Activated CD4-positive, alpha-beta T cell treated with anti-CD3 and anti-CD28 coated beads, Interleukin-2, amount 10 ng/mL, durations not matched to agents 7 days and 5 days (primary cell): ENCODE data around the gene FBXO40. TPM values are rescaled to one million over a fixed set of nuclear protein-coding genes. Genes with fewer than 3 reads are reported as not detected.

ENCODE experiments used
- CTCF ChIA-PET: fragments of 350-600 bp; sonication (Branson Sonifier 250); formaldehyde crosslinking; loops from one replicate; lab custom pipeline; 2021; ENCODE audit warnings: antibody characterized with exemption; lab: Charles Lee
- POLR2A ChIA-PET: fragments of 350-600 bp; sonication (Branson Sonifier 250); formaldehyde crosslinking; loops from one replicate; lab custom pipeline; 2021; ENCODE audit warnings: antibody characterized with exemption; lab: Charles Lee
- DNase-seq: peaks from one replicate; pipeline ENCODE4 v3.0.0-alpha.2; 2020
- H3K27ac Mint-ChIP-seq: one replicate; pipeline ENCODE4 v1.8.0; 2021; ENCODE audit warnings: mild to moderate bottlenecking, moderate library complexity, mixed read lengths
- H3K27me3 Mint-ChIP-seq: one replicate; pipeline ENCODE4 v1.8.0; 2021; ENCODE audit warnings: mixed read lengths
- H3K36me3 Mint-ChIP-seq: one replicate; pipeline ENCODE4 v1.8.0; 2021; ENCODE audit warnings: low read depth, mixed read lengths
- H3K4me1 Mint-ChIP-seq: one replicate; pipeline ENCODE4 v1.8.0; 2021; ENCODE audit warnings: mixed read lengths
- H3K4me3 Mint-ChIP-seq: one replicate; pipeline ENCODE4 v1.8.0; 2021; ENCODE audit warnings: mild to moderate bottlenecking, moderate library complexity, mixed read lengths
- H3K9me3 Mint-ChIP-seq: one replicate; pipeline ENCODE4 v1.8.0; 2021; ENCODE audit warnings: mixed read lengths
- total RNA-seq, 2 experiments: library from RNA; stranded (reverse); gene quantifications; one replicate each; pipeline ENCODE4 v1.2.3, GENCODE V29; 2021

The FBXO40 gene, protein sequence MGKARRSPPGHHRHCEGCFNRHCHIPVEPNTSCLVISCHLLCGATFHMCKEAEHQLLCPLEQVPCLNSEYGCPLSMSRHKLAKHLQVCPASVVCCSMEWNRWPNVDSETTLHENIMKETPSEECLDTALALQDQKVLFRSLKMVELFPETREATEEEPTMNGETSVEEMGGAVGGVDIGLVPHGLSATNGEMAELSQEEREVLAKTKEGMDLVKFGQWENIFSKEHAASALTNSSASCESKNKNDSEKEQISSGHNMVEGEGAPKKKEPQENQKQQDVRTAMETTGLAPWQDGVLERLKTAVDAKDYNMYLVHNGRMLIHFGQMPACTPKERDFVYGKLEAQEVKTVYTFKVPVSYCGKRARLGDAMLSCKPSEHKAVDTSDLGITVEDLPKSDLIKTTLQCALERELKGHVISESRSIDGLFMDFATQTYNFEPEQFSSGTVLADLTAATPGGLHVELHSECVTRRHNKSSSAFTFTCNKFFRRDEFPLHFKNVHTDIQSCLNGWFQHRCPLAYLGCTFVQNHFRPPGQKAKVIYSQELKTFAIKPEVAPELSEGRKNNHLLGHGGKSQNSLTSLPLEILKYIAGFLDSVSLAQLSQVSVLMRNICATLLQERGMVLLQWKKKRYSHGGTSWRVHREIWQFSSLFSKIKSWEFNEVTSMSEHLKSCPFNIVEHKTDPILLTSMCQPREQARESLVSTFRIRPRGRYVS
- total RNA-seq = not detected

DNA sequence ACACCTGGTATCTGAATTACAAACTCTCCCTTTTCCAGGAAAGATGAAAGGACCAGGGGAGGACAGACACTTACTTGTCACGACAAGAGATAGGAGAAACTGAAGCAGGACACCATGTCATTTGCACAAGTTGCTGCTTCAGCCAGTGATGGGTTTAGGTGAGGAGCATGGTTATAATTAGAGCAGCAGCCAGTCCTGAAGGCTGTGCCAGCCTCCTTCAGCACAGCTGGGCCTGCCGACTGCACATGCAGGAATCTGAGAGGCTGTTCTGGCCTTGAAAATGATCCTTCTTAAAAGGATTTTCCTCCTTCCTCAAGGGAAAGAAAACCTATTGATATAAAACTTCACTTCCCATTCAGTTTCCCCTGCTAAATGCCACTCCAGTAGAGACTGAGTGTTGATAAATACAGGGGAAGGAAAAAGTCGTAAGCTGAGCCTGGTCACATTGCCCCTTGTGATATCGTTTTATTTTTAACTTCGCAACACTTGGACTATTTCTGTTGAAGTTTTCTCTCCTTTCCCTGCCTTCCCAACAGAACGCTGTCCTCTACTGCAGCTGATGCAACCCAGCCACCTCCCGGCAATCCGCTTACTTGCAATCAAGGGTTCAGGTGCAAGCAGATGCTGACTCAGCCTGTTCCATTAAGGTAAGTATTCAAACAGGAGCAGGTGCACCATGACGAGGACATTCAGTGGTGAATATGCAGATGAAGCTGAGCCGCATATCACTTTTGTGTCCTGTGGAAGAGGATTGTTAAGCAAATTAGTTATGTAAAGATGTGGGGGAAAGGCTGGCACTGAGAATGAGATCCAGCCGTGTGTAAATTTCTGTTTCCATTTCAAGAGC, at the start of gene FBXO40:
TSS of gene FBXO40 (plus strand) at position 524 of the 847 bp plus-strand sequence. CDS start 27,197 bp downstream, outside the sequence.
- Mint-ChIP-seq H3K36me3 (no peaks in the 10 kb centered on the region), H3K27me3 (peaks cover 2% of the 10 kb centered on the region), H3K4me3 (no peak within 1 kb of the TSS), H3K4me1 (no peaks in the 10 kb centered on the region), H3K9me3 (no peaks in the 10 kb centered on the region), H3K27ac (no peak within 1 kb of the TSS)
- no peak for DNase-seq
- ChIA-PET POLR2A (no interaction called here), CTCF (interaction anchor here (0.6 kb wide), 2 partner anchors 12 to 40 kb away, joined by 3 to 5 read pairs; no protein-coding TSS in a partner anchor)

- H3K4me3 Mint-ChIP-seq = peak overlapping the region; percentile 93
- peaks cover 45% of the 10 kb centered on the region for H3K4me1 Mint-ChIP-seq
- peak overlapping the region; percentile 94 for H3K27ac Mint-ChIP-seq
- ChIA-PET CTCF (interaction anchor here (0.6 to 2.2 kb wide), 5 partner anchors 19 to 1358 kb away, joined by 3 to 5 read pairs (median 3); no protein-coding TSS in a partner anchor), POLR2A (interaction anchor here (0.6 kb wide), 1 partner anchor 116 kb away, joined by 3 read pairs; the partner anchor contains the start of gene HCLS1)
- H3K36me3 Mint-ChIP-seq = peaks cover 31% of the 10 kb centered on the region
- peak; percentile 27 for DNase-seq
- H3K9me3 Mint-ChIP-seq = no peaks in the 10 kb centered on the region
- H3K27me3 Mint-ChIP-seq = no peaks in the 10 kb centered on the region
Measured at GRCh38 chr3:121545049-121545573, 48.1 kb upstream of the FBXO40 start.

GRCh38 chr3:121545574-121546455, 47.4 kb upstream of the FBXO40 start, which contains the start of gene POLQ:
TSS of gene POLQ (minus strand) at chr3:121545988. CDS start at chr3:121545877, 111 bp downstream.
- Mint-ChIP-seq H3K4me1 (peaks cover 45% of the 10 kb centered on the region), H3K36me3 (peaks cover 28% of the 10 kb centered on the region), H3K27ac (peak within 1 kb of the TSS; percentile 94), H3K9me3 (no peaks in the 10 kb centered on the region), H3K27me3 (no peaks in the 10 kb centered on the region), H3K4me3 (peak within 1 kb of the TSS; percentile 93)
- ChIA-PET POLR2A (interaction anchor here (0.6 to 0.7 kb wide), 2 partner anchors 43 to 115 kb away, joined by 3 read pairs; partner anchors contain the start of gene HCLS1), CTCF (interaction anchor here (0.6 to 2.2 kb wide), 16 partner anchors 11 to 1357 kb away, joined by 3 to 9 read pairs (median 4); partner anchors contain the start of gene PARP14)
- DNase-seq = peak; percentile 93

DNA sequence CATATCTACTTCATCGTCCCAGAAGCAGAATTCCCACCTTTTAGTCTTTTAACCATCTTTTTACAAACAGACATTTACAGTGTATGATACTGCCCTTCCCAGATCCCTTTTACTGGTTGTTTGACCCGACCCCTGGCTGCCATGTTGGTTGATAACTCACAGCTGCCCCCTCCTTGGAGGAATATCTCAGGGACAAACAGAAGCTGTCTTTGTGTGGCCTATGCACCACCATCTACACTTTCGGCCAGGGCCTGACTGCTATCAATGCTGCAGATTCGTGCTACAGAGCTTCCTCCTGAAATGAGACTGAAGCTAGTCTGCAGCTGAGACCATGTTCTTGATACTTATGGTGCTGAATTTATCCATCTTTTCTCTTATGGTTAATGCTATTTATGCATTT, 40.8 kb upstream of the FBXO40 start:
- H3K27me3 Mint-ChIP-seq = peaks cover 1% of the 10 kb centered on the region
- H3K27ac Mint-ChIP-seq = no peak overlapping the region
- H3K4me1 Mint-ChIP-seq = peaks cover 5% of the 10 kb centered on the region
- H3K9me3 Mint-ChIP-seq = no peaks in the 10 kb centered on the region
- CTCF ChIA-PET = no interaction called here
- POLR2A ChIA-PET = interaction anchor here (0.6 kb wide), 1 partner anchor 68 kb away, joined by 3 read pairs; no protein-coding TSS in a partner anchor
- no peaks in the 10 kb centered on the region for H3K36me3 Mint-ChIP-seq
- no peak overlapping the region for H3K4me3 Mint-ChIP-seq
- DNase-seq = no peak

- no peak for DNase-seq
- Mint-ChIP-seq H3K9me3 (no peaks in the 10 kb centered on the region), H3K27ac (no peak overlapping the region), H3K4me3 (no peak overlapping the region), H3K4me1 (peaks cover 5% of the 10 kb centered on the region), H3K27me3 (peaks cover 1% of the 10 kb centered on the region), H3K36me3 (no peaks in the 10 kb centered on the region)
- CTCF ChIA-PET = no interaction called here
- POLR2A ChIA-PET = interaction anchor here (0.6 kb wide), 1 partner anchor 68 kb away, joined by 3 read pairs; no protein-coding TSS in a partner anchor
Measured at GRCh38 chr3:121552797-121553196, 40.4 kb upstream of the FBXO40 start.

DNA sequence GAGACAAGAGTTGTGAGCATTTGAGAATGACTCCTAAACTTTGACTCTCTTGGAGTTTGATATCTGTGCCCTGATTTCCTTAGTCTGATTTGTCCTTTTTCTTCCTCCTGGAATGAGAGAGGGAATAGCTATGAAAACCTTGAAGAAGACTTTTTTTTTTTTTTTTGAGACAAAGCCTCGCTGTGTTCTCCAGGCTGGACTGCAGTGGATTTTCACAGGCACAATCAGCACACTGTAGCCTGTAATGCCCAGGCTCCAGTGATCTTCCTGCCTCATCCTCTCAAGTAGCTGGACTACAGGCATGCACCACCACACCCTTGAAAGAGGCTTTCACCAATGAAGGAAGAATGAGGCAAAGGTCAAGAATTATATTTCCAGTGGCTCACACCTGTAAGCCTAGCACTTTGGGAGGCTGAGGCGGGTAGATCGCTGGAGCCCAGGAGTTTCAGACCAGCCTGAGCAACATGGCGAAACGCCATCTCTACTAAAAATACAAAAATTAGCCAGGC, 35.7 kb upstream of the FBXO40 start:
- ChIA-PET POLR2A (interaction anchor here (0.6 kb wide), 1 partner anchor 204 kb away, joined by 4 read pairs; no protein-coding TSS in a partner anchor), CTCF (interaction anchor here (2.7 kb wide), 1 partner anchor 11 kb away, joined by 8 read pairs; the partner anchor contains the start of gene POLQ)
- peaks cover 1% of the 10 kb centered on the region for H3K27me3 Mint-ChIP-seq
- no peak overlapping the region for H3K4me3 Mint-ChIP-seq
- H3K36me3 Mint-ChIP-seq = no peaks in the 10 kb centered on the region
- no peak for DNase-seq
- H3K4me1 Mint-ChIP-seq = no peaks in the 10 kb centered on the region
- no peak overlapping the region for H3K27ac Mint-ChIP-seq
- no peaks in the 10 kb centered on the region for H3K9me3 Mint-ChIP-seq

DNA sequence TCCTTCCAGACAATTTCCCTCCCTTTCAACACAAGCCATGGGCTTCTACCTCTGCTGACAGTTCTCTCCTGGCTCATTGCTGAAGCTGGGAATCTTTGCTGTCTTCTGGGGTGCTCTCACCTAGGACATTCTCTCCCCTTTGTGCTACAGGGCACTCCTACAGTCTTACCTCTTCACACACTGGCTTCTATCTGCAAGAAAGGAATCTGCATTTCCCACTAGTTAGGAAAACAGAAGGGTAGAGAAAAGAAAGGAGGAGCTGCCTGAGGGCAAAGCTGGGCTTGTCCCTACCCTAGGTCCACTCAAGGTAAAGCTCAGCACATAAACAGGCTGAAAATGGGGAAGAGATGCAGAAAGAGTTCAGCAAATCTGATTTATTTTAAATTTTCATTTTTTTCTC, 31.0 kb upstream of the FBXO40 start:
- no peaks in the 10 kb centered on the region for H3K9me3 Mint-ChIP-seq
- no peak overlapping the region for H3K4me3 Mint-ChIP-seq
- ChIA-PET POLR2A (no interaction called here), CTCF (interaction anchor here (1.2 kb wide), 1 partner anchor 15 kb away, joined by 3 read pairs; no protein-coding TSS in a partner anchor)
- H3K27ac Mint-ChIP-seq = no peak overlapping the region
- DNase-seq = no peak
- peaks cover 3% of the 10 kb centered on the region for H3K27me3 Mint-ChIP-seq
- H3K4me1 Mint-ChIP-seq = no peaks in the 10 kb centered on the region
- H3K36me3 Mint-ChIP-seq = no peaks in the 10 kb centered on the region

- no peak for DNase-seq
- H3K4me3 Mint-ChIP-seq = no peak overlapping the region
- H3K36me3 Mint-ChIP-seq = no peaks in the 10 kb centered on the region
- ChIA-PET CTCF (no interaction called here), POLR2A (interaction anchor here (0.7 kb wide), 1 partner anchor 783 kb away, joined by 4 read pairs; no protein-coding TSS in a partner anchor)
- H3K27me3 Mint-ChIP-seq = peaks cover 6% of the 10 kb centered on the region
- H3K27ac Mint-ChIP-seq = no peak overlapping the region
- no peaks in the 10 kb centered on the region for H3K4me1 Mint-ChIP-seq
- no peaks in the 10 kb centered on the region for H3K9me3 Mint-ChIP-seq
Measured at GRCh38 chr3:121566773-121567172, 26.4 kb upstream of the FBXO40 start.

GRCh38 chr3:121567649-121568048, 25.5 kb upstream of the FBXO40 start, which contains the start of gene ARGFX:
TSS of gene ARGFX (plus strand) at chr3:121567949. CDS start at chr3:121570714, 2,765 bp downstream.
- ChIA-PET POLR2A (no interaction called here), CTCF (no interaction called here)
- Mint-ChIP-seq H3K27ac (no peak within 1 kb of the TSS), H3K9me3 (no peaks in the 10 kb centered on the region), H3K27me3 (peaks cover 6% of the 10 kb centered on the region), H3K4me1 (no peaks in the 10 kb centered on the region), H3K4me3 (no peak within 1 kb of the TSS), H3K36me3 (no peaks in the 10 kb centered on the region)
- DNase-seq = no peak

DNA sequence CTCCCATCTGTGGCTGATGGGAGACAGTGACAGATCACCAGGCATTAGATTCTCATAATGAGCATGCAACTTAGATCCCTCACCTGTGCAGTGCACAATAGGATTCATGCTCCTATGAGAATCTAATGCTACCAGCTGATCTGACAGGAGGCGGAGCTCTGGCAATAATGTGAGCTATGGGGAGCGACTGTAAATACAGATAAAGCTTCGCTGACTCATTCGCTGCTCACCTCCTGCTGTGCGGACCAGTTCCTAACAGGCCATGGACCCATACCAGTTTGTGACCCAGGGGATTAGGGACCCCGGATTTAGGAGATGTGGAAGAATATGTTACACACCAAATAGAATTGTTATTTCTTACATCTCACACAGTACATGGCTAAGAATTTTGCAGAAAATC, 18.7 kb upstream of the FBXO40 start:
- Mint-ChIP-seq H3K4me3 (no peak overlapping the region), H3K27ac (no peak overlapping the region), H3K9me3 (no peaks in the 10 kb centered on the region), H3K36me3 (no peaks in the 10 kb centered on the region), H3K27me3 (peaks cover 3% of the 10 kb centered on the region), H3K4me1 (no peaks in the 10 kb centered on the region)
- ChIA-PET CTCF (no interaction called here), POLR2A (no interaction called here)
- DNase-seq = no peak

DNA sequence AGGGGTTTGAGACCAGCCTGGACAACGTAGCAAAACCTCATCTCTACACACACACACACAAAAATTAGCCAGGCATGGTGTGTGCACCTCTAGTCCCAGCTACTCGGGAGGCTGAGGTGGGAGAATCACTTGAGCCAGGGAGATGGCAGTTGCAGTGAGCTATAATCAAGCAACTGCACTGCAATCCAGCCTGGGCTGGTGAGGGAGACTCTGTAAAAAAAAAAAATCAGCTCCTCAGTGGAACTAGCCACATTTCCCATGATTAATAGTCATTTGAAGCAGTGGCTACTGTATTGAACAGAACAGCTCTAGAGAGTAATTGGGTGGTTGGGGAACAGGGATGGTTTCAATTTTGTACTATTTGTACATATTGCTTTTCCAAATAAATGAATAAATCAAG, 11.5 kb upstream of the FBXO40 start:
- Mint-ChIP-seq H3K27me3 (peaks cover 23% of the 10 kb centered on the region), H3K9me3 (no peaks in the 10 kb centered on the region), H3K36me3 (no peaks in the 10 kb centered on the region), H3K4me1 (no peaks in the 10 kb centered on the region), H3K27ac (no peak overlapping the region), H3K4me3 (no peak overlapping the region)
- POLR2A ChIA-PET = no interaction called here
- DNase-seq = no peak
- CTCF ChIA-PET = interaction anchor here (0.6 to 1.4 kb wide), 2 partner anchors 35 to 81 kb away, joined by 3 to 7 read pairs; no protein-coding TSS in a partner anchor
